ENCODE measurements around the gene FAAP20. TPM values are rescaled to one million over a fixed set of nuclear protein-coding genes. Genes with fewer than 3 reads are reported as not detected.

FAAP20 gene
- total RNA-seq, 2 experiments from 2014 or later: 59.0 to 61.0 TPM

DNA sequence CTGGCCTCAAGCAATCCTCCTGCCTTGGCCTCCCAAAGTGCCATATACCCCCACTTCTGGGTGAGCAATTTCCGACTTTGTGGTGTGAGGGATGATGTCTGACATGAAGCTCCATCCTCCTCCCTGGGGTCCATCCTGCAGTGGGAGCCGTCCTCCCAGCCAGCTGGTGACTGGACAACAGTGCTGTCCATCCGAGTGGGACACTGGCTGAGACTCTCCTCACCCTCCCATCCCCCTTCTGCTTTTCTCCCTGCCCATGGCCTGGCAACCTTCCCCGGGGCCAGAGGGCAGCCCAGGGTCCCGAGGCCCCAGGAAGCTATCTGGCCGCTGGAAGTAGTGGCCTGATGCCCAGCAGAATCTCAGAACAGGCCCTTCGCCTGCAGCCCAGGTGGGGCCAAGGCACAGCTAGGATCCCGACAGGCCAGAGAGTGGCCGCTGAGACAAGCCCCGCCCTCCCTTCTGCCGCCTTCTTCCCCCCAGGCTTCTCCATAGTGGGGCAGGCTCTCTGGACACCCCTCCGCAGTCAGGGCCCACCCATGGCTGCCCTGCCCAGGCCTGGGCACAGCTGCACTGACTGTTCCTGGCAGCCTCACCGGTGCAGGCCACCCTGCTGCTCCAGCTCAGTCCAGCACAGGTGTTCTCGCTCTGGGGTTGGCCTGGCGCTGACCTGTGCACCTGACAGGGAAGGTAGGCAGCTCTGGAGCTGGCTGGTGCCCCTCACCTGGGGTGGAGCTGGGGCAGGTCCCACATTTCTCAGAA lies 8.4 kb upstream of the FAAP20 start:
- DNase-seq: no peak
- no peak for ATAC-seq (ENCODE audit: low read depth)
- no peak overlapping the region for H3K4me3 Mint-ChIP-seq
- no peak overlapping the region for H3K27ac Mint-ChIP-seq
- peaks cover 15% of the 10 kb centered on the region for H3K4me1 Mint-ChIP-seq
- H3K9me3 Mint-ChIP-seq: no peaks in the 10 kb centered on the region
- POLR2A ChIA-PET: interaction anchor here (0.6 to 1.9 kb wide), 4 partner anchors 14 to 84 kb away, joined by 3 to 7 read pairs (median 4); no protein-coding TSS in a partner anchor
- no peaks in the 10 kb centered on the region for H3K27me3 Mint-ChIP-seq
- H3K36me3 Mint-ChIP-seq: no peaks in the 10 kb centered on the region

DNA sequence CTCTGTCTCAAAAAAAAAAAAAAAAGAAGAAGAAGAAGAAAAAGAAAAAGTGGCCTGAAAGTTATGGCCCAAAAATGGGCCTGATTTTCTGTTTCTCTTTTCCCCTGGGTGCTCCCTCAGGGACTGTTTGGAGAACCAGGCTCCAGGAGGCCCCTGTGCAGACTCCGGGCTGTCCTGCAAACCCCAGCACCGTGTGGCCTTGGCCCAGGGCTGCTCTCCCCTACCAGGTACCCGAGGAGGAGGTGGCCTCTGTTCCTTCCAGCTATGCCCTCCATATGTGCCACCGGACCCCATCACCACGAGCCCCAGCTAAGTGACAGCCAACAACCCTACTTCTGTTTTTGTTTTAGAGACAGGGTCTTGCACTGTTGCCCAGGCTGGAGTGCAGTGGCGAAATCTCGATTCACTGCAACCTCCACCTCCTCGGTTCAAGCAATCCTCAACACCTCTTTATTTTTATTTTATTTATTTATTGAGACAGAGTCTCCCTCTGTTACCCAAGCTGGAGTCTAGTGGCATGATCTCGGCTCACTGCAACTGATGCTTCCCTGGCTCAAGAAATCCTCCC lies 7.5 kb upstream of the FAAP20 start:
- H3K4me1 Mint-ChIP-seq: peaks cover 15% of the 10 kb centered on the region
- H3K27me3 Mint-ChIP-seq: no peaks in the 10 kb centered on the region
- DNase-seq (no peak), ATAC-seq (ENCODE audit: low read depth) (no peak)
- H3K9me3 Mint-ChIP-seq: no peaks in the 10 kb centered on the region
- H3K4me3 Mint-ChIP-seq: no peak overlapping the region
- no peak overlapping the region for H3K27ac Mint-ChIP-seq
- POLR2A ChIA-PET: interaction anchor here (0.7 to 1.4 kb wide), 2 partner anchors 13 to 135 kb away, joined by 3 to 4 read pairs; no protein-coding TSS in a partner anchor
- no peaks in the 10 kb centered on the region for H3K36me3 Mint-ChIP-seq

DNA sequence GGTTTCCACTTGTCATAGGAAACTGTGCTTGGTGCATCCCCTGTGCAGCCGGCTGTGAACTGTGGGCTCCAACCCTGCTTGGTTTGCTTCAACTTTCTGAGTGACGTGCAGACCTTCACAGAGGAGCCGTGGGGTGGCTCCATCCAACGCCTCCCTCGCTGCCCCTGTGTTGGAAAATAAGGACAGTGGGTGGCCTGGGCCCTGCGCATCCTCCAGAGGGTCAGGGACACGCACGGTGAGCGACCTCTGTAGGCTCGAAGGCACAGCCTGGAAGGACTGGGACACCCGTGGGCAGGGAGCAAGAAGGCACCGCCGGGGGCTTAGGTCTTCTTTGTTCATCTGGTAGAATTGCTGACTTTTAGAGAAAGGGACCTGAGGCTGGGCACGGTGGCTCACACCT lies 6.5 kb upstream of the FAAP20 start:
- ATAC-seq (ENCODE audit: low read depth): no peak
- Mint-ChIP-seq H3K4me1 (peaks cover 15% of the 10 kb centered on the region), H3K36me3 (no peaks in the 10 kb centered on the region), H3K27me3 (no peaks in the 10 kb centered on the region), H3K9me3 (no peaks in the 10 kb centered on the region), H3K4me3 (no peak overlapping the region), H3K27ac (no peak overlapping the region)
- POLR2A ChIA-PET: no interaction called here
- no peak for DNase-seq

DNA sequence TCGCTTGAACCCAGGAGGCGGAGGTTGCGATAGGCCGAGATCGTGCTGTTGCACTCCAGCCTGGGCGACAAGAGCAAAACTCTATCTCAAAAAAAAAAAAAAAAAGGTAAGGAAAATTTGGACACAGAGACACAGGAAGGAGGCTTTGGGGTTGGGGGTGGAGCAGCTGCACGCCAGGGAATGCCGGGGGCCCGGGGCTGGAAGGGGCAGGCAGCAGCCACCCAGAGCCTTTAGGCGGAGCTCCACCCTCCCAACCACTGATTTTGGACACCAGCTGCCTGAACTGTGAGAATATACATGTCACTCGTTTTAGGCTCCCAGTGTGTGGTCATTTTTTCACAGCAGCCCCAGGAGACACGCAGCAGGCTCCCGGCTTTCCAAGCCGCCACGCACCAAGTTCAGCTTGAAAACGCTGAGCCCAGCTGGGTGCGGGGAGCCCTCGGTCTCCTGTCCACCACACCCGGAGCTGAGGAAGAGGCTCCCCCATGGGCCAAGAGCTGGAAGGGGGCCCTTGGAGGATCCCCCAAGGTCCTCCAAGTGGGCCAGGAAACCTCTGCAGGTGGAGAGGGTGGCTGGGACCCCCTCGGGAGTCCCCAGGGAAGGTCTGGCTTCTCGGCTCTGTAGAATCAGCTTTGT lies 5.9 kb upstream of the FAAP20 start:
- no peak for ATAC-seq (ENCODE audit: low read depth)
- POLR2A ChIA-PET: interaction anchor here (0.6 to 2.2 kb wide), 7 partner anchors 9 to 192 kb away, joined by 3 to 15 read pairs (median 5); partner anchors contain the start of genes MORN1, RER1 and SKI
- Mint-ChIP-seq H3K9me3 (no peaks in the 10 kb centered on the region), H3K36me3 (no peaks in the 10 kb centered on the region), H3K4me1 (peaks cover 14% of the 10 kb centered on the region), H3K4me3 (peak overlapping the region; percentile 81), H3K27me3 (no peaks in the 10 kb centered on the region), H3K27ac (no peak overlapping the region)
- DNase-seq: no peak

DNA sequence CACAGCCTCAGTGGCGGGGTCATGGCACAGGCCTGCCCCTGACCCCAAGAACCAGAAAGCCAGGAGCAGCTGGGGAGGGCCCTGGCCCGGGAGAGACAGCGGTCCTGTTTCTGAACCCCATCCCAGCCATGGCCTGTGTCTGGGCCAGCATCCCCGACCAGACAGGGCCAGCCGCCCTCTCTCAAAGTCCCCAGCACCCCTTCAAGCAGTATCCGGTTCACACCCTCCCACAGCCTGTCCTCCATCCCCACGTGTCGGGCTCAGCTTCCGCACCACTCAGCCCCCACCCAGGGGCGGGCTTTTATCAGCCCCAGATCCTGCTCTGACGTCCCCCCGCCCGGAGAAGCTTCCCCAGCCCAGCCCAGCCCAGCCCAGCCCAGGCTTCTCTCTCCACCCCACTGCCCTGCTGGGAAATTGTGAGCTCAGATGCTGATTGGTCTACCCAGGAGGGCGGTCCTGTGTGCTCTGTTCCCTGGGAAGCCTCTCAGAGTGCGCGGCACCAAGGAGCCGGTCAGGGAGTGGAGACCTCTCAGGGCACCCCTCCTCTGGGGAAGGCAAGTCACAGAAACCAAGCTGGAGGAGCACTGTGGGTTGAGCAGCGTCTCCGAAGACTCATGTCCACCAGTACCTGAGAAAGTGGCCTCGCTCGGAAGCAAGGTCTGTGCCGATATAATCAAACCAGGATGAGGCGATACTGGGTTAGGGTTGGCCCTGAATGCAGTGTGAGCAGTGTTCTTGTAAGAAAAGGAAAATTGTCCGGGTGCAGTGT lies 4.7 kb upstream of the FAAP20 start:
- Mint-ChIP-seq H3K27ac (peak overlapping the region; percentile 81), H3K27me3 (no peaks in the 10 kb centered on the region), H3K36me3 (no peaks in the 10 kb centered on the region), H3K9me3 (no peaks in the 10 kb centered on the region), H3K4me1 (peaks cover 12% of the 10 kb centered on the region), H3K4me3 (peak overlapping the region; percentile 81)
- POLR2A ChIA-PET: interaction anchor here (0.6 to 2.2 kb wide), 20 partner anchors 8 to 388 kb away, joined by 3 to 15 read pairs (median 4); partner anchors contain the start of genes MORN1, PEX10, RER1 and TNFRSF14
- peak; percentile 74 for ATAC-seq (ENCODE audit: low read depth)
- DNase-seq: peak; percentile 81

DNA sequence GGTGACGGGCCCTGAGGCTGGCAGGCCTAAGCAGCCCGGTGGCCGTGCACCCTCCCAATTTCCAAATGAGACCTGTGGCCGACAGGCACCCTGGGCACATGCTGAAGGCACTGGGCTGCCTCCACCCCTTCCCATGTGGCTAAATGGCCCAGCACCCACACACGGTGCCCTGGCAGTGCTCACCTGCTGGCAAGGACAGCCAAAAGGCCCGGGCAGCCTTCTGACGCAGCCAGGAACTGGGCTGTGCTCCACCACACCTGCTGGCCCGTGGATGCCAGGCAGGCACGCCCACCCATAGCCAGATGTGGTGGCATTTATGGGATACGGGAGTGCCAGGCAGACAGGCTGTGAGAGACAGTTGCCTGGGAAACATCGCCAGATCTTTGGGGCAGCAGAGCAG lies 4.0 kb upstream of the FAAP20 start:
- H3K9me3 Mint-ChIP-seq: no peaks in the 10 kb centered on the region
- DNase-seq: no peak
- POLR2A ChIA-PET: interaction anchor here (0.7 to 2.2 kb wide), 13 partner anchors 10 to 389 kb away, joined by 3 to 15 read pairs (median 4); partner anchors contain the start of genes MORN1, PEX10, RER1 and TNFRSF14
- H3K36me3 Mint-ChIP-seq: no peaks in the 10 kb centered on the region
- ATAC-seq (ENCODE audit: low read depth): no peak
- H3K27me3 Mint-ChIP-seq: no peaks in the 10 kb centered on the region
- H3K4me3 Mint-ChIP-seq: peak overlapping the region; percentile 81
- H3K4me1 Mint-ChIP-seq: peaks cover 12% of the 10 kb centered on the region
- peak overlapping the region; percentile 81 for H3K27ac Mint-ChIP-seq

DNA sequence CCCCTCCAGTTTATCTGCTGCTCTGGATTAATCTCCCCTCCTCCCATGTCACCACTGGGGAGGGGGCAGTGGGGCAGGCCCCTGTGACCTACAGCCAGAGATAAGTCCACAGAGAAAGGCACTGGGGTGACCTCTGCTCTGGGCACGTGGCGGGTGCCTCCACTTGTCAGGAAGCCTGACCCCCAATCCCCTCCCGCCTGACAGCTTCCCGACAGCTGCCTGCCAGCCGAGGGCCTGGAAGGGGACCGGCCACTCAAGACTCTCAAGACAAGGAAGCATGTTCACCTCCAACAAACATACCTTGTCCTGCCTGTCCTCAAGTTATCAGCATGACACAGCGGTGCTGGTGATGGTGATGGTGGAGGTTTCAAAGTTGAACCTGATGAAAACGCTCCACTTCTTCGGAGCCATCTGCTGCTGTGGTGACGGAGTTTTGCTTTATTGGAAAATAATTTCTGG lies 3.2 kb upstream of the FAAP20 start:
- Mint-ChIP-seq H3K4me1 (peaks cover 12% of the 10 kb centered on the region), H3K27ac (peak overlapping the region; percentile 81), H3K4me3 (no peak overlapping the region), H3K27me3 (no peaks in the 10 kb centered on the region), H3K36me3 (no peaks in the 10 kb centered on the region), H3K9me3 (no peaks in the 10 kb centered on the region)
- POLR2A ChIA-PET: interaction anchor here (0.7 to 1.4 kb wide), 2 partner anchors 11 to 31 kb away, joined by 3 read pairs; no protein-coding TSS in a partner anchor
- DNase-seq: no peak
- no peak for ATAC-seq (ENCODE audit: low read depth)

DNA sequence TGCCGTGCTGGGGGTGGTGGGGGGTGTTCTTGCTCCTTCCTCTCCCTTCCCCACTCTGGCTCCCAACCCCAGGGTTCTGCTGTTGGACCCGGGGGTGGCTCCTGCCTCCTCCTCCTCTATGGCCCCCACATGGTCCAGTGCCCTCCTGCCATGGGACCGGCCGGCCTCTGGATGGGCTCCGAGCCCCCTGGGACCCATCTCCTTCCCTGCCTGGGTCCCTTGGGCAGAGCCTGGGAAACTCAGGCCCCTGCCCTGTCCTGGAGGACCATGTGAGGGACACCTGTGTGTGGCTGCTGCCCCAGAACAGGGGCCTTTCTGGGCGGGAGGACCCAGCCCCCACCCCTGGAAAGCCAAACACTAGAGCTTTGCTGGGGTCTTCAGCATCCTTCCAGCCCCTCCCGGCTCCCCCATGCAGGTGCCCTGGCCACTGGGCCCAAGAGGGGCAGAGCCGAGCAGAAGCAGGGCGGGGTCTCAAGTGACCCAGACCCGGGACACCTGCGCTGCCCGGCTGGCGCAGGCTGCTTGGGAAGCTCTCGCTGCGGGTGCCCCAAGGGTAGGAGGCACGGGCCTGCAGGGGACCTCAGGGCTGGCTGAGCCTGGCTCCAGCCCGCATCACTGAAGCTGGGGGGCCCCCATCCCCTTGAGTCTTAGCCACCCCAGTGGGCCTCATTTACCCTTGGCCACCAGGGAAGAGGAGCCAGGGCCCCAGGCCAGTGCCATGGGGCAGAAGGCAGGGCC lies 2.5 kb upstream of the FAAP20 start:
- Mint-ChIP-seq H3K4me3 (no peak overlapping the region), H3K36me3 (no peaks in the 10 kb centered on the region), H3K27ac (no peak overlapping the region), H3K9me3 (no peaks in the 10 kb centered on the region), H3K27me3 (no peaks in the 10 kb centered on the region), H3K4me1 (peaks cover 12% of the 10 kb centered on the region)
- DNase-seq (no peak), ATAC-seq (ENCODE audit: low read depth) (no peak)
- POLR2A ChIA-PET: interaction anchor here (1.4 to 3.9 kb wide), 3 partner anchors 32 to 194 kb away, joined by 3 to 63 read pairs (median 25); partner anchors contain the start of genes MORN1 and RER1

DNA sequence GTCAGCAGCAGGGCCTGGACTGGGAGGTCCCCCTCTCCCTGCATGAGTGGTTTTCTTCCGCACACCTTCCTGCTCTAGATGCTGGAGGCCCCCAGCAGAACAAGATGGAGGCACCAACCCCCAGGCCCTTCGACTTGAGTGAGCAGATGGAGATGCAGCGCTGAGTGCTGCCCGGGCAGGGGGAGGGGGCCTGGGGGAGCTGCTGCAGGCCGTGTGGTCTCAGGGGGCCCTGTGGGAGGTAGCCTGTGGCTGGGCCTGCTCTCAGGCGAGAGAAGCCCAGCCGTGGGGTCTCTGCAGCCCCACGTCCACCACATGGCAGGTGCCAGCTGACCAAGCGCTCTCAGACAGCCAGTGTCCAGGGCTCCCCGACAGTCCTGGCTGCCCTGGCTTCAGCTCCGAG lies 1.2 kb upstream of the FAAP20 start:
- Mint-ChIP-seq H3K4me3 (no peak overlapping the region), H3K36me3 (no peaks in the 10 kb centered on the region), H3K27ac (peak overlapping the region; percentile 92), H3K9me3 (no peaks in the 10 kb centered on the region), H3K27me3 (no peaks in the 10 kb centered on the region), H3K4me1 (peaks cover 16% of the 10 kb centered on the region)
- DNase-seq (no peak), ATAC-seq (ENCODE audit: low read depth) (no peak)
- POLR2A ChIA-PET: interaction anchor here (1.2 to 3.9 kb wide), 7 partner anchors 9 to 360 kb away, joined by 5 to 63 read pairs (median 13); partner anchors contain the start of genes MORN1, PEX10, RER1 and TNFRSF14

DNA sequence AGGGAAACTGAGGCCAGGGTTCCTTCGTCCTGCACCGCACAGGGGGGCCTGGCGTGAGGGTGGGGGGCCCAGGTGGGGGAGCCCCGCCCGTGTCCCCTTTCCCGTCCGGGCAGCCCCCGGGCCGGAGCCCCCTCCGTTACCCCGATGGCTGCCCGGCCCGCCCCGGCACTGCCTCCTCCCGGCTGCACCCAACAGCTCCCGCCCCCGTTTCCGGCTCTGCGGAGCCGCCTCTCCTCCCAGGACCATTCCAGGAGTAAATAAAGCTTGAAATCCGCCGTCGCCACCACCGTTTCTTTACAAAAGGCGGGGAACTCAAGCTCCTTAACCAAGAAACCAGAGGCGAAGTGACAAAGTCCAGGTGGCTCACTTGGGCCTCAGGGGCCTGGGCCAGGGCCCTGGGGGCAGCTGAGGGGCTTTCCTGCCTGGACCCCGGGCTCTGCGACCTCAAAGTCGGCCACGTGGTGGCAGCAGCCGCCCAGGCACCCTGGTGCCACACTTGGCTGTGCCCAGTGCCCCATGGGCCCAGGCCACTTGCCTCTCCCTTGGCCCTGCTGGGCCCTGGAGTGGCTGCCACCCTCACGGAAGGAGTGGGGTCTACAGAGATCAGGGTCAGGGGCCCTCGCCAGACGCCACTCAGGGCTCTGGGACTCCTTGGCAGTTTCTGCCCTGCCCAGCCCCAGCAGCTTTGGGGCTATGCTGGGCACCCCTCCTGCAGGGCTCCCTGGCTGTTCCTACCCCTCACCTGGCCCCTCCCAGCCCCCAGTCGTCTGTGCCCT lies 514 bp upstream of the FAAP20 start:
- POLR2A ChIA-PET: interaction anchor here (0.6 to 3.9 kb wide), 21 partner anchors 10 to 392 kb away, joined by 3 to 63 read pairs (median 5); partner anchors contain the start of genes MORN1, PEX10, PRXL2B and RER1
- peak; percentile 94 for DNase-seq

DNA sequence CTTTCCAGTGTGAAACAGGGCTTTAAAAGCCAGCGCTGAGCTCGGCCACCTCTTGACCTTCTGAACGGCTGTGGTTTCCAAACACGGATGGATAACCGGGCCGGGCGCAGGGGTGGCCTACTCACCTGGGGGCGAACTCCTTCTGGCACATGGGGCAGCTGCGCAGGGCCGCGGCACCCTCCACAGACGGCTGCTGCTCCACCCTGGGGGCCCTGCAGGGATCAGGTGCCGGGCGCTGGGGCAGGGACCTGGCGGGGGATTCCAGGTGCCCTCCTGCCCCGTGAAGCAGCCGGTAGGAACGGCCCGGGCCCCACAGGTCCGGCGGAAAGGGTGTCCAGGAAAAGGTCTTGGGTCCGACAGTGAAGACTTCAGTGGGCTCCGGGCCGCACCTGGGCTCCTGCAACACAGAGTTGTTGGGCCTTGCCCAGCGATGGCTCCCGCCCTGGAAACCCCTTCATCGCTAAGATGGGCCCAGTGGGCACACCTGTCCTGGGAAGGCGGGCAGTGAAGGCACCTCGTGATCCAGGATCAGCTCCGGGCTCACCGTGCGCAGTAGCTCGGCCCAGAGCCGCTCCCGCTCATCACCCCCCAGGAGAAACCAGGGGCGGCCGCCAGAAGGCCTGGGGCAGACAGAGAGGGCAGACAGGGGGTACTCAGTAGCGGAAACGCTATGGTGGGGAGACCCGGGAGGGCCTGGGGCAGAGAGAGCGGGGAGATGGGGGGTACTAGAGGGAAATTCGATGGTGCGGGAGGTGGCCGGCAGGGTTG lies 874 bp downstream of the FAAP20 start:
- Mint-ChIP-seq H3K9me3 (no peaks in the 10 kb centered on the region), H3K36me3 (no peaks in the 10 kb centered on the region), H3K27me3 (no peaks in the 10 kb centered on the region), H3K4me1 (peaks cover 8% of the 10 kb centered on the region), H3K27ac (peak overlapping the region; percentile 76), H3K4me3 (peak overlapping the region; percentile 77)
- ATAC-seq (ENCODE audit: low read depth) (no peak), DNase-seq (no peak)
- POLR2A ChIA-PET: interaction anchor here (0.6 to 3.9 kb wide), 5 partner anchors 11 to 417 kb away, joined by 4 to 63 read pairs (median 13); no protein-coding TSS in a partner anchor

More for the DNA sequence above, 514 bp upstream of the FAAP20 start:
- H3K4me3 Mint-ChIP-seq: peak overlapping the region; percentile 84
- H3K4me1 Mint-ChIP-seq: peaks cover 18% of the 10 kb centered on the region
- H3K9me3 Mint-ChIP-seq: no peaks in the 10 kb centered on the region
- peak; percentile 75 for ATAC-seq (ENCODE audit: low read depth)
- H3K27ac Mint-ChIP-seq: peak overlapping the region; percentile 92
- no peaks in the 10 kb centered on the region for H3K27me3 Mint-ChIP-seq
- no peaks in the 10 kb centered on the region for H3K36me3 Mint-ChIP-seq

All from activated naive CD8-positive, alpha-beta T cell treated with anti-CD3 and anti-CD28 coated beads, Interleukin-2, amount 10 ng/mL, durations not matched to agents 7 days and 5 days (primary cell).